H1 (cell line): Measurements from ENCODE around the gene LDLRAD3. TPM values are rescaled to one million over a fixed set of nuclear protein-coding genes. Genes with fewer than 3 reads are reported as not detected.

Source experiments
- CTCF ChIA-PET: fragments of 300-600 bp; sonication (Branson Sonifier 250); formaldehyde crosslinking; loops from one replicate; lab custom pipeline; 2021; ENCODE audit not compliant: partially characterized antibody; lab: Charles Lee
- POLR2A ChIA-PET: fragments of 300-600 bp; sonication (Branson Sonifier 250); formaldehyde crosslinking; loops from one replicate; lab custom pipeline; 2021; ENCODE audit warnings: inconsistent platforms; ENCODE audit not compliant: partially characterized antibody; lab: Charles Lee
- DNase-seq, 2 experiments: peaks; one replicate each; pipeline versions ENCODE4 v3.0.0 to v3.0.0-alpha.2; 2010 to 2022; ENCODE audit warnings: low spot score in 2 of 2, low read depth in 1 of 2, mixed read lengths in 1 of 2
- FAIRE-seq: peaks from 2 replicates; lab custom pipeline; 2011; peaks lifted over from hg19 to GRCh38; lab: Jason Lieb, UNC
- H2AFZ ChIP-seq: 2 replicates; pipeline ENCODE4 v1.8.1; 2012; ENCODE audit warnings: low read length, inconsistent platforms
- H2AK5ac ChIP-seq: 2 replicates; pipeline ENCODE4 v1.6.1; 2013; ENCODE audit warnings: low read depth, low read length
- H2BK120ac ChIP-seq: replicated peaks from 2 replicates; pipeline ENCODE3; 2013; ENCODE audit warnings: low read depth, low read length, inconsistent platforms
- H2BK12ac ChIP-seq: 2 replicates; pipeline ENCODE4 v1.6.1; 2013; ENCODE audit warnings: low read depth, low read length
- H2BK15ac ChIP-seq: 2 replicates; pipeline ENCODE4 v1.6.1; 2013; ENCODE audit warnings: low read length
- H2BK20ac ChIP-seq: 2 replicates; pipeline ENCODE4 v1.6.1; 2013; ENCODE audit warnings: low read length
- H2BK5ac ChIP-seq: 2 replicates; pipeline ENCODE4 v1.6.1; 2013; ENCODE audit warnings: low read depth, low read length
- H3K14ac ChIP-seq: 2 replicates; pipeline ENCODE4 v1.6.1; 2013; ENCODE audit warnings: inconsistent platforms; ENCODE audit not compliant: insufficient read length
- H3K18ac ChIP-seq: 2 replicates; pipeline ENCODE4 v1.6.1; 2013; ENCODE audit warnings: low read length; ENCODE audit errors: extremely low read depth
- H3K23ac ChIP-seq: 2 replicates; pipeline ENCODE4 v1.6.1; 2013; ENCODE audit warnings: inconsistent platforms; ENCODE audit not compliant: insufficient read length
- H3K23me2 ChIP-seq: 2 replicates; pipeline ENCODE4 v1.6.1; 2013; ENCODE audit warnings: low read depth, low read length
- H3K27ac ChIP-seq: 2 replicates; pipeline ENCODE4 v1.6.1; 2011; ENCODE audit warnings: low read depth, low read length, inconsistent platforms
- H3K27me3 ChIP-seq, 4 experiments: replicated peaks in 1 of 4; 1 replicate in 1 of 4; 2 replicates in 3 of 4; pipeline versions ENCODE4 v1.6.1 to v1.8.1; 2011 to 2013; ENCODE audit warnings: low read length in 3 of 4, mild to moderate bottlenecking in 3 of 4, inconsistent platforms in 2 of 4, mixed read lengths in 2 of 4, moderate library complexity in 1 of 4; ENCODE audit not compliant: control insufficient read depth in 3 of 4, insufficient read depth in 3 of 4; ENCODE audit errors: extremely low read depth in 1 of 4
- H3K36me3 ChIP-seq, 4 experiments: 2 replicates each; pipeline versions ENCODE4 v1.6.1 to v1.8.1; 2011 to 2013; ENCODE audit warnings: mild to moderate bottlenecking in 4 of 4, low read length in 3 of 4, moderate library complexity in 2 of 4, control low read depth in 1 of 4, inconsistent platforms in 1 of 4; ENCODE audit not compliant: insufficient read depth in 4 of 4, control insufficient read depth in 2 of 4
- H3K4ac ChIP-seq: replicated peaks from 2 replicates; pipeline ENCODE3; 2013; ENCODE audit warnings: low read length, low read depth, mixed read lengths, inconsistent platforms; ENCODE audit not compliant: insufficient read length
- H3K4me1 ChIP-seq, 4 experiments: replicated peaks in 1 of 4; 1 replicate in 1 of 4; 2 replicates in 3 of 4; pipeline versions ENCODE4 v1.6.1 to v1.8.1; 2011 to 2013; ENCODE audit warnings: low read length in 3 of 4, inconsistent platforms in 2 of 4, mixed read lengths in 1 of 4; ENCODE audit not compliant: insufficient read depth in 4 of 4, control insufficient read depth in 3 of 4
- H3K4me2 ChIP-seq, 2 experiments: 2 replicates each; pipeline versions ENCODE4 v1.6.1 to v1.8.1; 2011 to 2013; ENCODE audit warnings: low read depth in 2 of 2, low read length in 2 of 2, control low read depth in 1 of 2, inconsistent platforms in 1 of 2, mild to moderate bottlenecking in 1 of 2; ENCODE audit not compliant: insufficient read depth in 1 of 2
- H3K4me3 ChIP-seq, 4 experiments: fragments of 200-600, 300-600 bp in 1 of 4; sonication (generic), shearing (Covaris generic), sonication (Bioruptor Twin) in 1 of 4; 2 replicates each; pipeline versions ENCODE4 v1.5.1 to v1.8.1; 2011 to 2016; ENCODE audit warnings: low read length in 4 of 4, low read depth in 3 of 4, control low read depth in 2 of 4, inconsistent platforms in 2 of 4, mild to moderate bottlenecking in 2 of 4, mixed read lengths in 1 of 4, moderate library complexity in 1 of 4; ENCODE audit not compliant: insufficient read depth in 2 of 4; ENCODE audit errors: extremely low read depth in 1 of 4
- H3K56ac ChIP-seq: replicated peaks from 2 replicates; pipeline ENCODE3; 2013; ENCODE audit warnings: low read depth, mild to moderate bottlenecking, mixed read lengths, low read length, inconsistent platforms; ENCODE audit not compliant: insufficient read length
- H3K79me1 ChIP-seq: 2 replicates; pipeline ENCODE4 v1.6.1; 2013; ENCODE audit warnings: low read depth, low read length, control low read depth
- H3K79me2 ChIP-seq, 2 experiments: 2 replicates each; pipeline versions ENCODE4 v1.6.1 to v1.8.1; 2012 to 2013; ENCODE audit warnings: low read length in 2 of 2, mild to moderate bottlenecking in 2 of 2, inconsistent platforms in 1 of 2; ENCODE audit not compliant: insufficient read depth in 2 of 2, control insufficient read depth in 1 of 2
- H3K9ac ChIP-seq, 4 experiments: replicated peaks in 1 of 4; 1 replicate in 1 of 4; 2 replicates in 3 of 4; pipeline versions ENCODE4 v1.6.1 to v1.8.1; 2011 to 2013; ENCODE audit warnings: low read depth in 3 of 4, low read length in 3 of 4, control low read depth in 2 of 4, mild to moderate bottlenecking in 2 of 4, moderate library complexity in 2 of 4, inconsistent platforms in 1 of 4; ENCODE audit errors: extremely low read depth in 1 of 4
- H3K9me3 ChIP-seq, 2 experiments: 2 replicates each; pipeline versions ENCODE4 v1.6.1 to v1.8.1; 2012 to 2013; ENCODE audit warnings: mild to moderate bottlenecking in 2 of 2, moderate library complexity in 2 of 2, control low read depth in 1 of 2, inconsistent platforms in 1 of 2, low read depth in 1 of 2, low read length in 1 of 2, mixed read lengths in 1 of 2; ENCODE audit not compliant: insufficient read depth in 2 of 2
- H4K20me1 ChIP-seq, 2 experiments: replicated peaks in 1 of 2; 2 replicates each; pipeline versions ENCODE3 to v1.8.1; 2011 to 2013; ENCODE audit warnings: inconsistent platforms in 2 of 2, low read length in 2 of 2, mild to moderate bottlenecking in 1 of 2; ENCODE audit not compliant: insufficient read depth in 2 of 2, control insufficient read depth in 1 of 2
- H4K5ac ChIP-seq: 2 replicates; pipeline ENCODE4 v1.6.1; 2013; ENCODE audit warnings: low read length, low read depth, mixed read lengths, inconsistent platforms; ENCODE audit not compliant: insufficient read length
- H4K8ac ChIP-seq: 2 replicates; pipeline ENCODE4 v1.8.0; 2013; ENCODE audit warnings: mild to moderate bottlenecking, moderate library complexity, low read length, inconsistent platforms; ENCODE audit not compliant: insufficient read depth; ENCODE audit errors: extremely low read depth
- H4K91ac ChIP-seq: replicated peaks from 2 replicates; pipeline ENCODE3; 2013; ENCODE audit warnings: low read length, mixed read lengths, inconsistent platforms; ENCODE audit not compliant: insufficient read length
- CHD1 ChIP-seq: IDR thresholded peaks from 2 replicates; pipeline ENCODE4 v1.6.1; 2012; ENCODE audit warnings: low read depth, low read length, improper control_type of control experiment
- JUND ChIP-seq: IDR thresholded peaks from 2 replicates; pipeline ENCODE4 v1.6.1; 2011; ENCODE audit warnings: mild to moderate bottlenecking, improper control_type of control experiment, low read length
- KDM5A ChIP-seq: fragments of 200-600 bp; IDR thresholded peaks from 2 replicates; pipeline ENCODE4 v1.7.1; 2012; ENCODE audit warnings: mild to moderate bottlenecking, low read length, inconsistent platforms, mixed read lengths
- POLR2AphosphoS5 ChIP-seq: IDR thresholded peaks from 2 replicates; pipeline ENCODE4 v1.6.1; 2011; ENCODE audit warnings: low read depth, low read length
- RBBP5 ChIP-seq: IDR thresholded peaks from 2 replicates; pipeline ENCODE4 v1.7.1; 2012; ENCODE audit warnings: low read depth, mild to moderate bottlenecking, inconsistent platforms, low read length, moderate library complexity, borderline replicate concordance
- RFX5 ChIP-seq: IDR thresholded peaks from 2 replicates; pipeline ENCODE4 v1.6.1; 2011; ENCODE audit warnings: low read depth, low read length, improper control_type of control experiment, borderline replicate concordance
- SIRT6 ChIP-seq: IDR thresholded peaks from one replicate; pipeline ENCODE4 v1.7.1; 2012; ENCODE audit warnings: low read length, inconsistent platforms
- TEAD4 ChIP-seq: IDR thresholded peaks from 2 replicates; pipeline ENCODE4 v1.6.1; 2012; ENCODE audit warnings: low read depth, low read length, inconsistent platforms, mixed read lengths
- WGBS, 2 experiments: shearing (Covaris generic) in 1 of 2; methylation state at CpG; one replicate each; pipeline versions ENCODE4 v1.1.6 to v1.1.7; 2013 to 2015; ENCODE audit warnings: low lambda C conversion rate in 2 of 2, mixed read lengths in 2 of 2, inconsistent platforms in 1 of 2, low coverage in 1 of 2, missing lambda C conversion rate in 1 of 2; ENCODE audit not compliant: insufficient replicate concordance in 2 of 2, insufficient coverage in 1 of 2, insufficient read length in 1 of 2; ENCODE audit errors: extremely low coverage in 1 of 2, missing lambda C conversion rate in 1 of 2; 5-methylcytosine and 5-hydroxymethylcytosine counted together
- polyA plus RNA-seq, 7 experiments: library from polyadenylated mRNA; depleted of rRNA in 3 of 7; stranded (reverse) in 5 of 7; unstranded in 2 of 7; fragments of >200 nt in 5 of 7; fragments of 200-250 nt in 2 of 7; gene quantifications; 1 replicate in 5 of 7; 2 replicates in 1 of 7; 4 replicates in 1 of 7; pipeline versions ENCODE4 v1.2.1 to v1.2.3, GENCODE V29; 2011 to 2013; ENCODE audit warnings: missing spikeins in 2 of 7, mixed read lengths in 2 of 7
- total RNA-seq: library from RNA; stranded (reverse); fragmentation: NEBNext Ultra II Directional; extraction: Animal tissue kit (Norgen Biotek cat#: 25700); gene quantifications from 2 replicates; pipeline ENCODE4 v1.2.1, GENCODE V29; 2021
- TF ChIP-seq, protein P1 (sequence below): IDR thresholded peaks from 2 replicates; pipeline ENCODE4 v1.6.1; 2012; ENCODE audit warnings: inconsistent platforms

LDLRAD3 gene
- total and polyA plus RNA-seq, 2 of the 8 experiments (the other 6 are each of a cell fraction or from before 2014, with no cell fraction given), result 18.6 to 22.8 TPM

DNA sequence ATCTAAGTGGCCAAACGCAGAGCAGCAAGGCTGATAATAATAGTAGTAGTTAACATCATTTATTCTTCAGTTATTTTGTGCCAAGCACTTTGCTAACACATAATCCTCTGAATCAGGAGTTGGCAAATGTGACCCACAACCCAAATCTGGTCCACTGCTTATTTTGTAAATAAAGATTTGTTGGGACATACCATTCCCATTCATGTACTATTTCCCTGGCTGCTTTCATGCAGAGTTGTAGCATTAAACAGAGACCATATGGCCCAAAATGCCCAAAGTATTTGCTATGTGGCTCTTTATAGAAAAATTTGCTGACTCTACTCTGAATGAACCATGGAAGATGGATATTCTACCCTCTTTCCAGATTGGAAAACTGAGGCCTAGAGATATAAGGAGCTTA is 295.0 kb downstream of the LDLRAD3 start:
- Histone ChIP-seq H4K5ac (no peak overlapping the region), H2BK15ac (no peak overlapping the region), H3K4me3 (no peak overlapping the region), H3K14ac (no peak overlapping the region), H3K9me3 (no peaks in the 10 kb centered on the region), H4K91ac (no peak overlapping the region), H3K23me2 (no peaks in the 10 kb centered on the region), H4K20me1 (peaks cover 0 to 2% of the 10 kb centered on the region in 2 experiments), H3K4me2 (no peak overlapping the region), H3K23ac (no peak overlapping the region), H3K4me1 (no peaks in the 10 kb centered on the region), H2AFZ (no peak overlapping the region), H2AK5ac (no peak overlapping the region), H2BK120ac (no peak overlapping the region), H3K56ac (no peak overlapping the region), H3K27ac (no peak overlapping the region), H3K79me2 (no peaks in the 10 kb centered on the region), H3K18ac (no peak overlapping the region), H3K36me3 (no peaks in the 10 kb centered on the region), H2BK12ac (no peak overlapping the region), H3K9ac (no peak overlapping the region), H3K79me1 (no peaks in the 10 kb centered on the region; the same call in 1 of the 2 replicates), H2BK20ac (no peak overlapping the region), H2BK5ac (no peak overlapping the region), H4K8ac (no peak overlapping the region), H3K4ac (no peak overlapping the region), H3K27me3 (no peaks in the 10 kb centered on the region)
- DNase-seq (no peak), FAIRE-seq (no peak)
- 90% methylated on average over 1 of the region's 1 CpG; no CpG with 5 or more reads in 1 of the 2 experiments for WGBS, 2 experiments
- ChIA-PET CTCF (no interaction called here), POLR2A (no interaction called here)
- TF ChIP-seq, protein P1, sequence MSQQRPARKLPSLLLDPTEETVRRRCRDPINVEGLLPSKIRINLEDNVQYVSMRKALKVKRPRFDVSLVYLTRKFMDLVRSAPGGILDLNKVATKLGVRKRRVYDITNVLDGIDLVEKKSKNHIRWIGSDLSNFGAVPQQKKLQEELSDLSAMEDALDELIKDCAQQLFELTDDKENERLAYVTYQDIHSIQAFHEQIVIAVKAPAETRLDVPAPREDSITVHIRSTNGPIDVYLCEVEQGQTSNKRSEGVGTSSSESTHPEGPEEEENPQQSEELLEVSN, result no peak
- TF ChIP-seq KDM5A (no peak), POLR2AphosphoS5 (no peak), TEAD4 (no peak), CHD1 (no peak), JUND (no peak), SIRT6 (no peak), RFX5 (no peak), RBBP5 (no peak)
